PC-9 (cell line): ENCODE results near the gene SPACA7. TPM values are rescaled to one million over a fixed set of nuclear protein-coding genes. Genes with fewer than 3 reads are reported as not detected.

Experiments
- BruUV-seq: library from RNA; stranded (reverse); fragments of 400-500 nt; replicated peaks from 2 replicates; lab custom pipeline; 2021; lab: Mats Ljungman, UMichigan
- CTCF ChIA-PET: fragments of 300-600 bp; sonication (Branson Sonifier 250); formaldehyde crosslinking; loops from one replicate; lab custom pipeline; 2022; ENCODE audit warnings: antibody characterized with exemption; lab: Charles Lee
- POLR2A ChIA-PET: fragments of 300-600 bp; sonication (Branson Sonifier 250); formaldehyde crosslinking; loops from one replicate; lab custom pipeline; 2022; ENCODE audit warnings: antibody characterized with exemption; ENCODE audit not compliant: unreplicated experiment; lab: Charles Lee
- DNase-seq, 2 experiments: peaks; one replicate each; pipeline versions ENCODE4 v3.0.0 to v3.0.0-alpha.2; 2015 to 2022; ENCODE audit warnings: mixed read lengths in 1 of 2
- H2AFZ ChIP-seq: fragments of 200-600 bp; sonication (generic); 2 replicates; pipeline ENCODE4 v1.8.1; 2017; ENCODE audit warnings: antibody characterized with exemption
- H3F3A ChIP-seq: fragments of 200-600 bp; sonication (generic); 2 replicates; pipeline ENCODE4 v1.8.1; 2017; ENCODE audit warnings: antibody characterized with exemption, mild to moderate bottlenecking, low read depth; ENCODE audit not compliant: insufficient read depth
- H3K27ac ChIP-seq: fragments of 200-600 bp; sonication (generic); 2 replicates; pipeline ENCODE4 v1.6.1; 2016; ENCODE audit warnings: mixed run types
- H3K27me3 ChIP-seq: fragments of 200-600 bp; sonication (generic); 2 replicates; pipeline ENCODE4 v1.6.1; 2016; ENCODE audit warnings: low read depth, mixed run types; ENCODE audit not compliant: insufficient read depth
- H3K36me3 ChIP-seq: fragments of 200-600 bp; sonication (generic); 2 replicates; pipeline ENCODE4 v1.6.1; 2016; ENCODE audit warnings: low read depth, mixed run types
- H3K4me1 ChIP-seq: fragments of 200-600 bp; sonication (generic); replicated peaks from 2 replicates; pipeline ENCODE4 v1.6.1; 2016; ENCODE audit warnings: mixed run types; ENCODE audit not compliant: insufficient read depth
- H3K4me2 ChIP-seq: fragments of 200-600 bp; sonication (generic); 2 replicates; pipeline ENCODE4 v1.6.1; 2017; ENCODE audit warnings: mixed run types
- H3K4me3 ChIP-seq: fragments of 200-600 bp; sonication (generic); 2 replicates; pipeline ENCODE4 v1.6.1; 2016; ENCODE audit warnings: mixed run types
- H3K79me2 ChIP-seq: fragments of 200-600 bp; sonication (generic); 2 replicates; pipeline ENCODE4 v1.6.1; 2017; ENCODE audit warnings: low read depth, mixed run types
- H3K9me2 ChIP-seq: fragments of 200-600 bp; sonication (generic); 2 replicates; pipeline ENCODE4 v1.8.1; 2017; ENCODE audit warnings: mild to moderate bottlenecking; ENCODE audit not compliant: insufficient read depth
- H3K9me3 ChIP-seq: fragments of 200-600 bp; sonication (generic); 2 replicates; pipeline ENCODE4 v1.8.1; 2016; ENCODE audit warnings: low read depth; ENCODE audit not compliant: insufficient read depth
- H4K20me1 ChIP-seq: fragments of 200-600 bp; sonication (generic); 2 replicates; pipeline ENCODE4 v1.8.1; 2017; ENCODE audit not compliant: insufficient read depth
- CTCF ChIP-seq: fragments of 200-600 bp; sonication (generic); conservative IDR thresholded peaks from 2 replicates; pipeline ENCODE4 v1.6.1; 2017; ENCODE audit warnings: mixed run types, antibody characterized with exemption, mild to moderate bottlenecking, moderate library complexity
- EZH2 ChIP-seq: fragments of 200-600 bp; sonication (generic); IDR thresholded peaks from 2 replicates; pipeline ENCODE4 v1.8.0; 2017; ENCODE audit warnings: antibody characterized with exemption, low read depth
- intact Hi-C: fragments of 100-400 bp; cut with micrococcal nuclease; formaldehyde crosslinking; loops from one replicate; pipeline ENCODE4 v1.10.0; 2022; ENCODE audit not compliant: unreplicated experiment
- total RNA-seq: library from RNA; stranded (reverse); gene quantifications from 2 replicates; pipeline ENCODE4 v1.2.3, GENCODE V29; 2021

The SPACA7 gene
- total RNA-seq, 1 experiment from 2014 or later = not detected

- Histone ChIP-seq H3K9me2 (no peaks in the 10 kb centered on the region), H3K4me2 (no peak overlapping the region), H3K79me2 (no peaks in the 10 kb centered on the region), H3K4me3 (no peak overlapping the region), H4K20me1 (no peaks in the 10 kb centered on the region), H2AFZ (no peak overlapping the region), H3K27me3 (peaks cover 93% of the 10 kb centered on the region), H3K27ac (no peak overlapping the region), H3K9me3 (no peaks in the 10 kb centered on the region), H3K4me1 (no peaks in the 10 kb centered on the region), H3F3A (no peaks in the 10 kb centered on the region), H3K36me3 (no peaks in the 10 kb centered on the region)
- TF ChIP-seq EZH2 = no peak
- no peak for TF ChIP-seq CTCF
- intact Hi-C loops = no loop called here
- no TSS peak for BruUV-seq
- ChIA-PET CTCF (no interaction called here), POLR2A (no interaction called here)
- no peak for DNase-seq
Measured at GRCh38 chr13:112447761-112448603, 71.8 kb downstream of the SPACA7 start.

- ChIA-PET CTCF (no interaction called here), POLR2A (no interaction called here)
- BruUV-seq = no TSS peak
- peaks cover 94% of the 10 kb centered on the region for H3K27me3 ChIP-seq
- no peak overlapping the region for H2AFZ ChIP-seq
- intact Hi-C loops = no loop called here
- H3K9me3 ChIP-seq = no peaks in the 10 kb centered on the region
- TF ChIP-seq CTCF (no peak), EZH2 (no peak)
- H3K36me3 ChIP-seq = no peaks in the 10 kb centered on the region
- H3K4me2 ChIP-seq = no peak overlapping the region
- H3F3A ChIP-seq = no peaks in the 10 kb centered on the region
- H3K4me3 ChIP-seq = no peak overlapping the region
- no peak overlapping the region for H3K27ac ChIP-seq
- DNase-seq = peak in 1 of 2 experiments; percentile 24
- H3K4me1 ChIP-seq = no peaks in the 10 kb centered on the region
- H3K79me2 ChIP-seq = no peaks in the 10 kb centered on the region
- no peaks in the 10 kb centered on the region for H3K9me2 ChIP-seq
- no peaks in the 10 kb centered on the region for H4K20me1 ChIP-seq
Measured at GRCh38 chr13:112448621-112449544, 72.7 kb downstream of the SPACA7 start.

- Histone ChIP-seq H2AFZ (no peak overlapping the region), H3K79me2 (no peaks in the 10 kb centered on the region), H4K20me1 (no peaks in the 10 kb centered on the region), H3K9me3 (no peaks in the 10 kb centered on the region), H3K9me2 (no peaks in the 10 kb centered on the region), H3F3A (no peaks in the 10 kb centered on the region), H3K36me3 (no peaks in the 10 kb centered on the region), H3K4me2 (no peak overlapping the region), H3K27me3 (peaks cover 97% of the 10 kb centered on the region), H3K4me1 (no peaks in the 10 kb centered on the region), H3K27ac (no peak overlapping the region), H3K4me3 (no peak overlapping the region)
- BruUV-seq = no TSS peak
- intact Hi-C loops = no loop called here
- POLR2A ChIA-PET = no interaction called here
- TF ChIP-seq CTCF = no peak
- no peak for TF ChIP-seq EZH2
- CTCF ChIA-PET = no interaction called here
- DNase-seq = no peak
Measured at GRCh38 chr13:112449545-112449930, 73.4 kb downstream of the SPACA7 start.
